H9 (cell line): ENCODE results near the gene ST6GAL1. TPM values are rescaled to one million over a fixed set of nuclear protein-coding genes. Genes with fewer than 3 reads are reported as not detected.
A peak's percentile ranks its signal among the peaks of the same experiment; 100 is the strongest.

ENCODE experiments used
- DNase-seq: peaks from one replicate; pipeline ENCODE4 v3.0.0-alpha.2; 2017
- H2AFZ ChIP-seq: one replicate; pipeline ENCODE4 v1.6.1; 2013; ENCODE audit warnings: mild to moderate bottlenecking, low read length, control low read depth, moderate library complexity
- H2AK5ac ChIP-seq: 2 replicates; pipeline ENCODE4 v1.6.1; 2013; ENCODE audit warnings: low read length, control low read depth, mixed read lengths; ENCODE audit not compliant: insufficient read length
- H2BK120ac ChIP-seq: one replicate; pipeline ENCODE4 v1.6.1; 2013; ENCODE audit warnings: low read depth, mild to moderate bottlenecking, low read length, control low read depth, inconsistent platforms; ENCODE audit not compliant: poor library complexity, severe bottlenecking
- H2BK12ac ChIP-seq: 2 replicates; pipeline ENCODE4 v1.6.1; 2013; ENCODE audit warnings: low read length, control low read depth, mixed read lengths, low read depth; ENCODE audit not compliant: insufficient read length
- H2BK15ac ChIP-seq: 2 replicates; pipeline ENCODE4 v1.6.1; 2013; ENCODE audit warnings: low read depth, low read length, control low read depth
- H2BK20ac ChIP-seq: one replicate; pipeline ENCODE4 v1.6.1; 2013; ENCODE audit warnings: low read depth, mild to moderate bottlenecking, low read length, control low read depth, inconsistent platforms; ENCODE audit not compliant: poor library complexity, severe bottlenecking
- H2BK5ac ChIP-seq: 2 replicates; pipeline ENCODE4 v1.6.1; 2013; ENCODE audit warnings: low read length, control low read depth, mixed read lengths; ENCODE audit not compliant: insufficient read length
- H3K14ac ChIP-seq: 2 replicates; pipeline ENCODE4 v1.6.1; 2013; ENCODE audit warnings: low read length, control low read depth; ENCODE audit not compliant: insufficient read depth
- H3K18ac ChIP-seq: 2 replicates; pipeline ENCODE4 v1.6.1; 2013; ENCODE audit warnings: low read depth, mild to moderate bottlenecking, mixed read lengths, low read length, control low read depth; ENCODE audit not compliant: insufficient read length
- H3K23ac ChIP-seq: 2 replicates; pipeline ENCODE4 v1.6.1; 2013; ENCODE audit warnings: low read length, control low read depth, mixed read lengths, low read depth; ENCODE audit not compliant: insufficient read length
- H3K23me2 ChIP-seq: 2 replicates; pipeline ENCODE4 v1.6.1; 2013; ENCODE audit warnings: low read depth, mild to moderate bottlenecking, mixed read lengths, low read length, control low read depth; ENCODE audit not compliant: insufficient read length, poor library complexity, severe bottlenecking
- H3K27ac ChIP-seq: 2 replicates; pipeline ENCODE4 v1.5.1; 2013; ENCODE audit warnings: low read length, control low read depth, mixed read lengths, low read depth; ENCODE audit not compliant: insufficient read length
- H3K27me3 ChIP-seq: 2 replicates; pipeline ENCODE4 v1.6.1; 2013; ENCODE audit warnings: low read length, control low read depth, inconsistent platforms; ENCODE audit not compliant: insufficient read depth
- H3K4ac ChIP-seq: 2 replicates; pipeline ENCODE4 v1.6.1; 2013; ENCODE audit warnings: low read depth, mild to moderate bottlenecking, control low read depth, inconsistent platforms, low read length, moderate library complexity
- H3K4me1 ChIP-seq: 2 replicates; pipeline ENCODE4 v1.6.1; 2013; ENCODE audit warnings: low read length, control low read depth, inconsistent platforms; ENCODE audit not compliant: insufficient read depth
- H3K4me2 ChIP-seq: 2 replicates; pipeline ENCODE4 v1.6.1; 2013; ENCODE audit warnings: low read length, control low read depth, mixed read lengths; ENCODE audit not compliant: insufficient read length, insufficient read depth
- H3K56ac ChIP-seq: 2 replicates; pipeline ENCODE4 v1.6.1; 2013; ENCODE audit warnings: low read depth, mild to moderate bottlenecking, mixed read lengths, low read length, control low read depth; ENCODE audit not compliant: insufficient read length
- H3K79me1 ChIP-seq: 2 replicates; pipeline ENCODE4 v1.6.1; 2013; ENCODE audit warnings: low read depth, mild to moderate bottlenecking, moderate library complexity, low read length, control low read depth, inconsistent platforms; ENCODE audit not compliant: insufficient read depth, poor library complexity, severe bottlenecking
- H3K79me2 ChIP-seq: 2 replicates; pipeline ENCODE4 v1.6.1; 2013; ENCODE audit warnings: low read length, control low read depth, inconsistent platforms; ENCODE audit not compliant: insufficient read depth
- H3K9ac ChIP-seq: 2 replicates; pipeline ENCODE4 v1.6.1; 2013; ENCODE audit warnings: low read length, control low read depth, mixed read lengths; ENCODE audit not compliant: insufficient read length; ENCODE audit errors: extremely low read depth
- H3K9me3 ChIP-seq: one replicate; pipeline ENCODE4 v1.6.1; 2013; ENCODE audit warnings: low read depth, low read length, inconsistent platforms; ENCODE audit not compliant: control insufficient read depth
- H3T11ph ChIP-seq: one replicate; pipeline ENCODE4 v1.6.1; 2013; ENCODE audit warnings: mild to moderate bottlenecking, low read length, control low read depth, inconsistent platforms
- H4K20me1 ChIP-seq: one replicate; pipeline ENCODE4 v1.6.1; 2013; ENCODE audit not compliant: control insufficient read depth, insufficient read length, insufficient read depth
- H4K5ac ChIP-seq: 2 replicates; pipeline ENCODE4 v1.6.1; 2013; ENCODE audit warnings: low read depth, mild to moderate bottlenecking, mixed read lengths, low read length, control low read depth; ENCODE audit not compliant: insufficient read length
- H4K8ac ChIP-seq: replicated peaks from 2 replicates; pipeline ENCODE4 v1.6.1; 2013; ENCODE audit warnings: low read length, control low read depth, mixed read lengths, low read depth; ENCODE audit not compliant: insufficient read length
- H4K91ac ChIP-seq: 2 replicates; pipeline ENCODE4 v1.6.1; 2013; ENCODE audit warnings: low read depth, mild to moderate bottlenecking, moderate library complexity, mixed read lengths, low read length, control low read depth; ENCODE audit not compliant: insufficient read length
- H3K27ac Mint-ChIP-seq, 3 experiments: 2 replicates in 2 of 3; 3 replicates in 1 of 3; pipeline ENCODE4 v1.8.0; 2020 to 2021; ENCODE audit warnings: mixed read lengths in 3 of 3, mild to moderate bottlenecking in 1 of 3, moderate library complexity in 1 of 3
- H3K27me3 Mint-ChIP-seq: 2 replicates; pipeline ENCODE4 v1.8.0; 2021; ENCODE audit warnings: low read depth, mild to moderate bottlenecking, moderate library complexity, mixed read lengths
- H3K36me3 Mint-ChIP-seq, 3 experiments: 2 replicates in 2 of 3; 3 replicates in 1 of 3; pipeline ENCODE4 v1.8.0; 2020 to 2021; ENCODE audit warnings: low read depth in 3 of 3, mixed read lengths in 3 of 3; ENCODE audit not compliant: insufficient read depth in 1 of 3
- H3K4me1 Mint-ChIP-seq, 2 experiments: 2 replicates each; pipeline ENCODE4 v1.8.0; 2020; ENCODE audit warnings: mixed read lengths in 2 of 2
- H3K4me3 Mint-ChIP-seq, 2 experiments: 2 replicates in 1 of 2; 3 replicates in 1 of 2; pipeline ENCODE4 v1.8.0; 2020 to 2021; ENCODE audit warnings: mild to moderate bottlenecking in 2 of 2, mixed read lengths in 2 of 2, moderate library complexity in 1 of 2
- H3K9me3 Mint-ChIP-seq, 2 experiments: 2 replicates in 1 of 2; 3 replicates in 1 of 2; pipeline ENCODE4 v1.8.0; 2020; ENCODE audit warnings: mild to moderate bottlenecking in 2 of 2, mixed read lengths in 2 of 2, moderate library complexity in 1 of 2
- WGBS: extraction: QIAGEN DNeasy Blood & Tissue Kit; methylation state at CpG from one replicate; pipeline ENCODE4 v1.1.7; 2013; ENCODE audit warnings: missing lambda C conversion rate, low lambda C conversion rate, mixed read lengths; ENCODE audit not compliant: insufficient read length; ENCODE audit errors: extremely low coverage; 5-methylcytosine and 5-hydroxymethylcytosine counted together
- total RNA-seq: library from RNA; stranded (reverse); gene quantifications from 2 replicates; pipeline ENCODE4 v1.2.1, GENCODE V29; 2021
- TF ChIP-seq, protein P1 (sequence below): fragments of 200-600 bp; sonication (generic); conservative IDR thresholded peaks from 3 replicates; pipeline ENCODE4 v1.8.0; 2021; ENCODE audit warnings: antibody characterized with exemption, mild to moderate bottlenecking

Gene ST6GAL1
- total RNA-seq, 1 experiment from 2014 or later = 139 TPM

DNA sequence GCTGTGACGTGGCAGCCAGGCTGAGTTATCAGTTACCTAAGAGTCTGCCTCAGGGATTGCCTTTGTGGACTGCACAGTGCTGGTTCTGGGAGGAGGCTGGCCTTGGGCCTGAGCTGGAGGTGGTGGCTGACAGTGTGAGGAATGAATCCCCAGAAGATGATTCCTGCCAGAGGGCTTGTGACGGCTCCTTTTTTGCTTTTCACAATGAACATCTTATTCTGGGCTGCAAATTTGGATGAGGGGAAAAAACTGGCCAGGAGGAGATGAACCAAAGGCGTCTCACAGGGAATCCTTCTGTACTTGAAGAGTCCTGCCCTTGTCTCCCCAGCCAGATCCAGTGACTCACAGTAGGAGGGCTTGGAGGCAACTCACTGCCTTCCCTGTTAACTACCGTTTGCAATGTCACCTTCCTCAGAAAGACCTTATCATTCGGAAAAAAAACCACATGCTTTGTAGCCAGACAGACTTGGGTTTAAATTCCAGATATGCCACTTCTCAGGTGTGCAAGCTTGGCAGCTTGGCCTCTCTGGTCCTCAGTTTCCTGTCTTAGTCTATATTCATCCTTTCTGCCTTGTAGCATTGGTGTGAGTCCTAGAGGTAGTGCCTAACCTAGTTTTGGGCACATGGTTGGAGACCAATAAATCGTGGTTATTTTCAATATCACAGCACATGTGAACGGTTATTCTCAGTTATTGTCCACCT is 19.1 kb downstream of the ST6GAL1 start:
- Histone ChIP-seq H3K23ac (no peak overlapping the region), H3K4ac (no peak overlapping the region), H3K23me2 (no peaks in the 10 kb centered on the region), H3K9ac (no peak overlapping the region), H2BK120ac (no peak overlapping the region), H2BK20ac (no peak overlapping the region), H2AK5ac (no peak overlapping the region), H4K91ac (no peak overlapping the region), H4K20me1 (peaks cover 4% of the 10 kb centered on the region), H3K56ac (no peak overlapping the region), H3K79me1 (no peaks in the 10 kb centered on the region), H4K5ac (no peak overlapping the region), H3K9me3 (no peaks in the 10 kb centered on the region), H3K18ac (no peak overlapping the region), H3T11ph (no peak overlapping the region), H4K8ac (no peak overlapping the region), H3K27me3 (no peaks in the 10 kb centered on the region), H3K4me2 (no peak overlapping the region), H3K4me1 (no peaks in the 10 kb centered on the region), H2BK12ac (no peak overlapping the region), H3K79me2 (peaks cover 5% of the 10 kb centered on the region; the same call in 1 of the 2 replicates), H3K27ac (no peak overlapping the region), H2BK5ac (no peak overlapping the region), H3K14ac (no peak overlapping the region), H2BK15ac (no peak overlapping the region), H2AFZ (no peak overlapping the region)
- peaks cover 42 to 52% of the 10 kb centered on the region in 2 experiments for H3K4me1 Mint-ChIP-seq
- no peak for DNase-seq
- H3K4me3 Mint-ChIP-seq = no peak overlapping the region
- no CpG with 5 or more reads among the region's 7 CpGs for WGBS
- H3K9me3 Mint-ChIP-seq = peaks cover 0 to 5% of the 10 kb centered on the region in 2 experiments; a peak in 3 of 5 replicates
- TF ChIP-seq, protein P1, sequence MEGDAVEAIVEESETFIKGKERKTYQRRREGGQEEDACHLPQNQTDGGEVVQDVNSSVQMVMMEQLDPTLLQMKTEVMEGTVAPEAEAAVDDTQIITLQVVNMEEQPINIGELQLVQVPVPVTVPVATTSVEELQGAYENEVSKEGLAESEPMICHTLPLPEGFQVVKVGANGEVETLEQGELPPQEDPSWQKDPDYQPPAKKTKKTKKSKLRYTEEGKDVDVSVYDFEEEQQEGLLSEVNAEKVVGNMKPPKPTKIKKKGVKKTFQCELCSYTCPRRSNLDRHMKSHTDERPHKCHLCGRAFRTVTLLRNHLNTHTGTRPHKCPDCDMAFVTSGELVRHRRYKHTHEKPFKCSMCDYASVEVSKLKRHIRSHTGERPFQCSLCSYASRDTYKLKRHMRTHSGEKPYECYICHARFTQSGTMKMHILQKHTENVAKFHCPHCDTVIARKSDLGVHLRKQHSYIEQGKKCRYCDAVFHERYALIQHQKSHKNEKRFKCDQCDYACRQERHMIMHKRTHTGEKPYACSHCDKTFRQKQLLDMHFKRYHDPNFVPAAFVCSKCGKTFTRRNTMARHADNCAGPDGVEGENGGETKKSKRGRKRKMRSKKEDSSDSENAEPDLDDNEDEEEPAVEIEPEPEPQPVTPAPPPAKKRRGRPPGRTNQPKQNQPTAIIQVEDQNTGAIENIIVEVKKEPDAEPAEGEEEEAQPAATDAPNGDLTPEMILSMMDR = no peak
- no peaks in the 10 kb centered on the region for H3K27me3 Mint-ChIP-seq
- peaks cover 78 to 82% (median 78%) of the 10 kb centered on the region in 3 experiments for H3K36me3 Mint-ChIP-seq
- H3K27ac Mint-ChIP-seq = peak overlapping the region; percentile 68 to 79 (median 76); a peak in 5 of 7 replicates
